ENCODE results near the gene OSBPL7. TPM values are rescaled to one million over a fixed set of nuclear protein-coding genes. Genes with fewer than 3 reads are reported as not detected.

OSBPL7 gene
- total and polyA plus RNA-seq, 2 donors from 2014 or later = 5.3 to 21.2 TPM

GRCh38 chr17:47864791-47865216 lies 43.2 kb upstream of the OSBPL7 start:
- intact Hi-C loops (cut with DNase I) = no loop called here
- no peak overlapping the region for H3K4me3 ChIP-seq (ENCODE audit: low read length in 3 of 3)
- no peak for FAIRE-seq

DNA sequence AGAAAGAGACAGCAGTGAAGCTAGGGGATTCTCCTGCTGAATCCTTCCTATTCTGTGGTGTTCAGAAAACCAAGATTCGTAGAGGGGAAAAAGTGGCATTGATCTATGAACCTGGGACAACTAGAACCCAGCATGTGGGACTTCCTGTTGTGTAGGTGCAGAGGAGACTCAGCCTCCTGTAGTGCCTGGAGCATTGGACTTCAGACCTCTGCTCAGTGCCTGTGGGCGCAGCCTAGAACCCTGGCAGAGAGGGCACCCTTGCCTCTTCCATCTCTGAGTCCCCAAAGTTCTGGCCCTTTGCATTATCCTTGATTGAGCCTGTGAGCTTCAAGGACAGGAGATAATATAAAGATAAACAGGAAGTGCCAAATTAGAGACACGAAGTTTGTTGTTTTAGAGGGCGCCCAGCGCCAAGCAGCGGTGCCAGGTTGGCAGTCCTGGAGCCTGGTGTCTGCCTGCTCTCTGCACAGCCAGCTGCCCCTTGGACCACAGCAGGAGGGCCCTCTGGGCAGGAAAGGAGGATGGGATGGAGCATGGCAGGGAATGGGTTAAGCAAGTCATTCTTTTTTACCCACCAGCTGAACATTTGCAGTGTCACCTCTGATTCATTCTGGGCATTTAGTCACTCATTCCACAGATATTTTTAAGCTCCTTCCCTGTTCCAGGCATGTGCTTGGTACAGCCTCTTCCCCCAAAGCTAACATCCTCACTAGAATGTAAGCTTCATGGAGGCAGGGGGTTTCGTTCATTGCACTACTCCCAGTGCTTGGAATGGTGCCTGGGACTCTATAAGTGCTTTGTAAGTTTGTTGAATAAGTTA lies 41.2 kb upstream of the OSBPL7 start:
- H3K9me3 ChIP-seq (ENCODE audit: control insufficient read depth in 2 of 3, insufficient read depth in 1 of 3, low read length in 3 of 3) = no peaks in the 10 kb centered on the region
- DNase-seq = no peak
- no peak overlapping the region for H3K27ac ChIP-seq (ENCODE audit: low read depth in 2 of 2, low read length in 2 of 2)
- no peaks in the 10 kb centered on the region for H3K36me3 ChIP-seq (ENCODE audit: control insufficient read depth in 2 of 3, insufficient read depth in 3 of 3, low read length in 3 of 3)
- intact Hi-C loops (cut with DNase I) = no loop called here
- no peaks in the 10 kb centered on the region for H3K27me3 ChIP-seq (ENCODE audit: control insufficient read depth, insufficient read depth, low read length)
- H3K4me1 ChIP-seq (ENCODE audit: control insufficient read depth in 2 of 3, insufficient read depth in 2 of 3, low read depth in 1 of 3, low read length in 3 of 3) = peaks cover 0 to 3% (median 0%) of the 10 kb centered on the region in 3 donors
- no peak overlapping the region for H3K9ac ChIP-seq (ENCODE audit: low read length in 3 of 3)
- no peak overlapping the region for H3K4me3 ChIP-seq (ENCODE audit: low read length in 3 of 3)
- FAIRE-seq = no peak
- no peak for TF ChIP-seq CTCF (IDR thresholded peaks at IDR 0.05; ENCODE audit: borderline replicate concordance, extremely low read depth, insufficient read depth)

More at GRCh38 chr17:47864791-47865216, 43.2 kb upstream of the OSBPL7 start:
- DNase-seq = peak in 1 of 5 donors; percentile 39
- Histone ChIP-seq H3K27ac (ENCODE audit: low read depth in 2 of 2, low read length in 2 of 2) (no peak overlapping the region), H3K9me3 (ENCODE audit: control insufficient read depth in 2 of 3, insufficient read depth in 1 of 3, low read length in 3 of 3) (no peaks in the 10 kb centered on the region), H3K27me3 (ENCODE audit: control insufficient read depth, insufficient read depth, low read length) (no peaks in the 10 kb centered on the region), H3K9ac (ENCODE audit: low read length in 3 of 3) (no peak overlapping the region), H3K4me1 (ENCODE audit: control insufficient read depth in 2 of 3, insufficient read depth in 2 of 3, low read depth in 1 of 3, low read length in 3 of 3) (peaks cover 0 to 3% (median 0%) of the 10 kb centered on the region in 3 donors), H3K36me3 (ENCODE audit: control insufficient read depth in 2 of 3, insufficient read depth in 3 of 3, low read length in 3 of 3) (no peaks in the 10 kb centered on the region)
- no peak for TF ChIP-seq CTCF (IDR thresholded peaks at IDR 0.05; ENCODE audit: borderline replicate concordance, extremely low read depth, insufficient read depth)

GRCh38 chr17:47860386-47860785 lies 38.8 kb upstream of the OSBPL7 start:
- Histone ChIP-seq H3K4me1 (ENCODE audit: control insufficient read depth in 2 of 3, insufficient read depth in 2 of 3, low read depth in 1 of 3, low read length in 3 of 3) (peaks cover 0 to 3% (median 0%) of the 10 kb centered on the region in 3 donors), H3K9me3 (ENCODE audit: control insufficient read depth in 2 of 3, insufficient read depth in 1 of 3, low read length in 3 of 3) (no peaks in the 10 kb centered on the region), H3K27me3 (ENCODE audit: control insufficient read depth, insufficient read depth, low read length) (no peaks in the 10 kb centered on the region), H3K36me3 (ENCODE audit: control insufficient read depth in 2 of 3, insufficient read depth in 3 of 3, low read length in 3 of 3) (no peaks in the 10 kb centered on the region), H3K4me3 (ENCODE audit: low read length in 3 of 3) (no peak overlapping the region), H3K27ac (ENCODE audit: low read depth in 2 of 2, low read length in 2 of 2) (no peak overlapping the region), H3K9ac (ENCODE audit: low read length in 3 of 3) (no peak overlapping the region)
- no peak for TF ChIP-seq CTCF (IDR thresholded peaks at IDR 0.05; ENCODE audit: borderline replicate concordance, extremely low read depth, insufficient read depth)
- intact Hi-C loops (cut with DNase I) = no loop called here
- DNase-seq (peak in 4 of 5 donors; percentile 78 to 88 (median 84)), FAIRE-seq (no peak)

Data from kidney (tissue), 14 donors.